Ramos (cell line): ENCODE results near the gene HMGA1.
"Not testable (repeated sequence)": the region's sequence is repeated elsewhere in the genome, so short reads cannot be mapped to it uniquely, and the experiment has no call there.

Experiments used
- in situ Hi-C: fragments of 300-500 bp; cut with MboI; formaldehyde crosslinking; loops from one replicate; pipeline ENCODE4 v1.14.3; 2022; ENCODE audit warnings: low sequenced_read_pairs; ENCODE audit not compliant: unreplicated experiment

The HMGA1 gene

GRCh38 chr6:34249469-34250261 is 13.0 kb downstream of the HMGA1 start:
- in situ Hi-C loops = loop anchor here (10.0 kb wide), 1 partner anchor 175 kb away; the partner anchor contains the start of gene RPS10

GRCh38 chr6:34252395-34252794 is 15.7 kb downstream of the HMGA1 start:
- in situ Hi-C loops = not testable (repeated sequence)

GRCh38 chr6:34259529-34260069 is 22.9 kb downstream of the HMGA1 start:
- in situ Hi-C loops = no loop called here

GRCh38 chr6:34260576-34261267 is 24.0 kb downstream of the HMGA1 start:
- in situ Hi-C loops = no loop called here

GRCh38 chr6:34263484-34263883 is 26.8 kb downstream of the HMGA1 start:
- in situ Hi-C loops = not testable (repeated sequence)

GRCh38 chr6:34267746-34268145 is 31.1 kb downstream of the HMGA1 start:
- in situ Hi-C loops = no loop called here

GRCh38 chr6:34269132-34269531 is 32.5 kb downstream of the HMGA1 start:
- in situ Hi-C loops = not testable (repeated sequence)

- in situ Hi-C loops = not testable (repeated sequence)
Observed at GRCh38 chr6:34269658-34270341, 33.1 kb downstream of the HMGA1 start.

- in situ Hi-C loops = no loop called here
Observed at GRCh38 chr6:34272013-34272926, 35.6 kb downstream of the HMGA1 start.

- in situ Hi-C loops = no loop called here
Observed at GRCh38 chr6:34273242-34273805, 36.7 kb downstream of the HMGA1 start.

GRCh38 chr6:34274129-34274528 is 37.5 kb downstream of the HMGA1 start:
- in situ Hi-C loops = no loop called here

- in situ Hi-C loops = no loop called here
Observed at GRCh38 chr6:34275128-34275804, 38.6 kb downstream of the HMGA1 start.

- in situ Hi-C loops = no loop called here
Observed at GRCh38 chr6:34276191-34276590, 39.5 kb downstream of the HMGA1 start.

- in situ Hi-C loops = no loop called here
Observed at GRCh38 chr6:34276881-34277762, 40.4 kb downstream of the HMGA1 start.

- in situ Hi-C loops = no loop called here
Observed at GRCh38 chr6:34277763-34278112, 41.1 kb downstream of the HMGA1 start.

- in situ Hi-C loops = no loop called here
Observed at GRCh38 chr6:34278833-34279232, 42.2 kb downstream of the HMGA1 start.

- in situ Hi-C loops = no loop called here
Observed at GRCh38 chr6:34280216-34280615, 43.5 kb downstream of the HMGA1 start.

GRCh38 chr6:34281702-34282334 is 45.1 kb downstream of the HMGA1 start:
- in situ Hi-C loops = no loop called here
